H9 (cell line): Measurements from ENCODE around the gene STK32B. TPM values are rescaled to one million over a fixed set of nuclear protein-coding genes. Genes with fewer than 3 reads are reported as not detected.

Experiments used
- DNase-seq: peaks from one replicate; pipeline ENCODE4 v3.0.0-alpha.2; 2017
- H2AFZ ChIP-seq: one replicate; pipeline ENCODE4 v1.6.1; 2013; ENCODE audit warnings: mild to moderate bottlenecking, low read length, control low read depth, moderate library complexity
- H2AK5ac ChIP-seq: 2 replicates; pipeline ENCODE4 v1.6.1; 2013; ENCODE audit warnings: low read length, control low read depth, mixed read lengths; ENCODE audit not compliant: insufficient read length
- H2BK120ac ChIP-seq: one replicate; pipeline ENCODE4 v1.6.1; 2013; ENCODE audit warnings: low read depth, mild to moderate bottlenecking, low read length, control low read depth, inconsistent platforms; ENCODE audit not compliant: poor library complexity, severe bottlenecking
- H2BK12ac ChIP-seq: 2 replicates; pipeline ENCODE4 v1.6.1; 2013; ENCODE audit warnings: low read length, control low read depth, mixed read lengths, low read depth; ENCODE audit not compliant: insufficient read length
- H2BK15ac ChIP-seq: 2 replicates; pipeline ENCODE4 v1.6.1; 2013; ENCODE audit warnings: low read depth, low read length, control low read depth
- H2BK20ac ChIP-seq: one replicate; pipeline ENCODE4 v1.6.1; 2013; ENCODE audit warnings: low read depth, mild to moderate bottlenecking, low read length, control low read depth, inconsistent platforms; ENCODE audit not compliant: poor library complexity, severe bottlenecking
- H2BK5ac ChIP-seq: 2 replicates; pipeline ENCODE4 v1.6.1; 2013; ENCODE audit warnings: low read length, control low read depth, mixed read lengths; ENCODE audit not compliant: insufficient read length
- H3K14ac ChIP-seq: 2 replicates; pipeline ENCODE4 v1.6.1; 2013; ENCODE audit warnings: low read length, control low read depth; ENCODE audit not compliant: insufficient read depth
- H3K18ac ChIP-seq: 2 replicates; pipeline ENCODE4 v1.6.1; 2013; ENCODE audit warnings: low read depth, mild to moderate bottlenecking, mixed read lengths, low read length, control low read depth; ENCODE audit not compliant: insufficient read length
- H3K23ac ChIP-seq: 2 replicates; pipeline ENCODE4 v1.6.1; 2013; ENCODE audit warnings: low read length, control low read depth, mixed read lengths, low read depth; ENCODE audit not compliant: insufficient read length
- H3K23me2 ChIP-seq: 2 replicates; pipeline ENCODE4 v1.6.1; 2013; ENCODE audit warnings: low read depth, mild to moderate bottlenecking, mixed read lengths, low read length, control low read depth; ENCODE audit not compliant: insufficient read length, poor library complexity, severe bottlenecking
- H3K27ac ChIP-seq: 2 replicates; pipeline ENCODE4 v1.5.1; 2013; ENCODE audit warnings: low read length, control low read depth, mixed read lengths, low read depth; ENCODE audit not compliant: insufficient read length
- H3K27me3 ChIP-seq: 2 replicates; pipeline ENCODE4 v1.6.1; 2013; ENCODE audit warnings: low read length, control low read depth, inconsistent platforms; ENCODE audit not compliant: insufficient read depth
- H3K4ac ChIP-seq: 2 replicates; pipeline ENCODE4 v1.6.1; 2013; ENCODE audit warnings: low read depth, mild to moderate bottlenecking, control low read depth, inconsistent platforms, low read length, moderate library complexity
- H3K4me1 ChIP-seq: 2 replicates; pipeline ENCODE4 v1.6.1; 2013; ENCODE audit warnings: low read length, control low read depth, inconsistent platforms; ENCODE audit not compliant: insufficient read depth
- H3K4me2 ChIP-seq: 2 replicates; pipeline ENCODE4 v1.6.1; 2013; ENCODE audit warnings: low read length, control low read depth, mixed read lengths; ENCODE audit not compliant: insufficient read length, insufficient read depth
- H3K56ac ChIP-seq: 2 replicates; pipeline ENCODE4 v1.6.1; 2013; ENCODE audit warnings: low read depth, mild to moderate bottlenecking, mixed read lengths, low read length, control low read depth; ENCODE audit not compliant: insufficient read length
- H3K79me1 ChIP-seq: 2 replicates; pipeline ENCODE4 v1.6.1; 2013; ENCODE audit warnings: low read depth, mild to moderate bottlenecking, moderate library complexity, low read length, control low read depth, inconsistent platforms; ENCODE audit not compliant: insufficient read depth, poor library complexity, severe bottlenecking
- H3K79me2 ChIP-seq: 2 replicates; pipeline ENCODE4 v1.6.1; 2013; ENCODE audit warnings: low read length, control low read depth, inconsistent platforms; ENCODE audit not compliant: insufficient read depth
- H3K9ac ChIP-seq: 2 replicates; pipeline ENCODE4 v1.6.1; 2013; ENCODE audit warnings: low read length, control low read depth, mixed read lengths; ENCODE audit not compliant: insufficient read length; ENCODE audit errors: extremely low read depth
- H3K9me3 ChIP-seq: one replicate; pipeline ENCODE4 v1.6.1; 2013; ENCODE audit warnings: low read depth, low read length, inconsistent platforms; ENCODE audit not compliant: control insufficient read depth
- H3T11ph ChIP-seq: one replicate; pipeline ENCODE4 v1.6.1; 2013; ENCODE audit warnings: mild to moderate bottlenecking, low read length, control low read depth, inconsistent platforms
- H4K20me1 ChIP-seq: one replicate; pipeline ENCODE4 v1.6.1; 2013; ENCODE audit not compliant: control insufficient read depth, insufficient read length, insufficient read depth
- H4K5ac ChIP-seq: 2 replicates; pipeline ENCODE4 v1.6.1; 2013; ENCODE audit warnings: low read depth, mild to moderate bottlenecking, mixed read lengths, low read length, control low read depth; ENCODE audit not compliant: insufficient read length
- H4K8ac ChIP-seq: replicated peaks from 2 replicates; pipeline ENCODE4 v1.6.1; 2013; ENCODE audit warnings: low read length, control low read depth, mixed read lengths, low read depth; ENCODE audit not compliant: insufficient read length
- H4K91ac ChIP-seq: 2 replicates; pipeline ENCODE4 v1.6.1; 2013; ENCODE audit warnings: low read depth, mild to moderate bottlenecking, moderate library complexity, mixed read lengths, low read length, control low read depth; ENCODE audit not compliant: insufficient read length
- H3K27ac Mint-ChIP-seq, 3 experiments: 2 replicates in 2 of 3; 3 replicates in 1 of 3; pipeline ENCODE4 v1.8.0; 2020 to 2021; ENCODE audit warnings: mixed read lengths in 3 of 3, mild to moderate bottlenecking in 1 of 3, moderate library complexity in 1 of 3
- H3K27me3 Mint-ChIP-seq: 2 replicates; pipeline ENCODE4 v1.8.0; 2021; ENCODE audit warnings: low read depth, mild to moderate bottlenecking, moderate library complexity, mixed read lengths
- H3K36me3 Mint-ChIP-seq, 3 experiments: 2 replicates in 2 of 3; 3 replicates in 1 of 3; pipeline ENCODE4 v1.8.0; 2020 to 2021; ENCODE audit warnings: low read depth in 3 of 3, mixed read lengths in 3 of 3; ENCODE audit not compliant: insufficient read depth in 1 of 3
- H3K4me1 Mint-ChIP-seq, 2 experiments: 2 replicates each; pipeline ENCODE4 v1.8.0; 2020; ENCODE audit warnings: mixed read lengths in 2 of 2
- H3K4me3 Mint-ChIP-seq, 2 experiments: 2 replicates in 1 of 2; 3 replicates in 1 of 2; pipeline ENCODE4 v1.8.0; 2020 to 2021; ENCODE audit warnings: mild to moderate bottlenecking in 2 of 2, mixed read lengths in 2 of 2, moderate library complexity in 1 of 2
- H3K9me3 Mint-ChIP-seq, 2 experiments: 2 replicates in 1 of 2; 3 replicates in 1 of 2; pipeline ENCODE4 v1.8.0; 2020; ENCODE audit warnings: mild to moderate bottlenecking in 2 of 2, mixed read lengths in 2 of 2, moderate library complexity in 1 of 2
- WGBS: extraction: QIAGEN DNeasy Blood & Tissue Kit; methylation state at CpG from one replicate; pipeline ENCODE4 v1.1.7; 2013; ENCODE audit warnings: missing lambda C conversion rate, low lambda C conversion rate, mixed read lengths; ENCODE audit not compliant: insufficient read length; ENCODE audit errors: extremely low coverage; 5-methylcytosine and 5-hydroxymethylcytosine counted together
- total RNA-seq: library from RNA; stranded (reverse); gene quantifications from 2 replicates; pipeline ENCODE4 v1.2.1, GENCODE V29; 2021
- TF ChIP-seq, protein P1 (sequence below): fragments of 200-600 bp; sonication (generic); conservative IDR thresholded peaks from 3 replicates; pipeline ENCODE4 v1.8.0; 2021; ENCODE audit warnings: antibody characterized with exemption, mild to moderate bottlenecking

Gene STK32B
- total RNA-seq, 1 experiment from 2014 or later = 1.0 TPM

DNA sequence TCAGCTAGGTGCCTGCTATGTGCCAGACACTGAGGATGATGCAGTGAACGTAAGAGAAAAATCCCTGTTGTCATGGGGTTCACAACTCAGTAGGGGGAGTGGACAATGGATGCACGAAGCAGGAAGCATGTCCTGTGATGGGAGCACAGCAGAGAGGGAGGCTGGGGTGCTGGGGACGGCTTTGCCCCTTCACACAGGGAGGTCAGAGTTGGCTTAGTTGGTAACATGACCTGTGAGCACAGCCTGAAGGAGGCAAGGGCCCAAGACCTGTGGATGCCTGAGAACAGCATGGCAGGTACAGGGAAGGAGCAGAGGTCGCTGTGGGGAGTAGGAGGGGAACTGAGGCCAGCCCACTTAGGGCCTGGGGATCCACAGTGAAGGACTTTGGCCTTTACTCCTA lies 109.4 kb downstream of the STK32B start:
- H2BK20ac ChIP-seq = no peak overlapping the region
- WGBS = no CpG with 5 or more reads among the region's 4 CpGs
- no peaks in the 10 kb centered on the region for H3K79me1 ChIP-seq

More for the DNA sequence above, 109.4 kb downstream of the STK32B start:
- H2BK15ac ChIP-seq = no peak overlapping the region
- no peaks in the 10 kb centered on the region for H3K27me3 ChIP-seq
- H3K18ac ChIP-seq = no peak overlapping the region
- H3K4me1 Mint-ChIP-seq = peaks cover 21 to 25% of the 10 kb centered on the region in 2 experiments
- no peak overlapping the region for H3T11ph ChIP-seq
- no peaks in the 10 kb centered on the region for H3K9me3 ChIP-seq
- H3K27me3 Mint-ChIP-seq = peaks cover 13% of the 10 kb centered on the region
- H4K91ac ChIP-seq = no peak overlapping the region
- DNase-seq = peak; percentile 13
- H4K8ac ChIP-seq = no peak overlapping the region
- H3K4me3 Mint-ChIP-seq = no peak overlapping the region
- H2AFZ ChIP-seq = no peak overlapping the region
- H3K27ac Mint-ChIP-seq = no peak overlapping the region
- no peak overlapping the region for H3K9ac ChIP-seq
- H3K23me2 ChIP-seq = no peaks in the 10 kb centered on the region
- no peak overlapping the region for H3K4ac ChIP-seq
- TF ChIP-seq, protein P1, sequence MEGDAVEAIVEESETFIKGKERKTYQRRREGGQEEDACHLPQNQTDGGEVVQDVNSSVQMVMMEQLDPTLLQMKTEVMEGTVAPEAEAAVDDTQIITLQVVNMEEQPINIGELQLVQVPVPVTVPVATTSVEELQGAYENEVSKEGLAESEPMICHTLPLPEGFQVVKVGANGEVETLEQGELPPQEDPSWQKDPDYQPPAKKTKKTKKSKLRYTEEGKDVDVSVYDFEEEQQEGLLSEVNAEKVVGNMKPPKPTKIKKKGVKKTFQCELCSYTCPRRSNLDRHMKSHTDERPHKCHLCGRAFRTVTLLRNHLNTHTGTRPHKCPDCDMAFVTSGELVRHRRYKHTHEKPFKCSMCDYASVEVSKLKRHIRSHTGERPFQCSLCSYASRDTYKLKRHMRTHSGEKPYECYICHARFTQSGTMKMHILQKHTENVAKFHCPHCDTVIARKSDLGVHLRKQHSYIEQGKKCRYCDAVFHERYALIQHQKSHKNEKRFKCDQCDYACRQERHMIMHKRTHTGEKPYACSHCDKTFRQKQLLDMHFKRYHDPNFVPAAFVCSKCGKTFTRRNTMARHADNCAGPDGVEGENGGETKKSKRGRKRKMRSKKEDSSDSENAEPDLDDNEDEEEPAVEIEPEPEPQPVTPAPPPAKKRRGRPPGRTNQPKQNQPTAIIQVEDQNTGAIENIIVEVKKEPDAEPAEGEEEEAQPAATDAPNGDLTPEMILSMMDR = no peak
- no peak overlapping the region for H3K14ac ChIP-seq
- H3K4me2 ChIP-seq = no peak overlapping the region
- H3K79me2 ChIP-seq = no peaks in the 10 kb centered on the region
- no peak overlapping the region for H4K5ac ChIP-seq
- H4K20me1 ChIP-seq = peaks cover 2% of the 10 kb centered on the region
- no peak overlapping the region for H3K23ac ChIP-seq
- H3K56ac ChIP-seq = no peak overlapping the region
- H2BK12ac ChIP-seq = no peak overlapping the region
- H3K27ac ChIP-seq = no peak overlapping the region
- H3K36me3 Mint-ChIP-seq = no peaks in the 10 kb centered on the region; a peak in 1 of 7 replicates
- H2AK5ac ChIP-seq = no peak overlapping the region
- H2BK120ac ChIP-seq = no peak overlapping the region
- no peaks in the 10 kb centered on the region for H3K4me1 ChIP-seq
- no peaks in the 10 kb centered on the region; a peak in 1 of 5 replicates for H3K9me3 Mint-ChIP-seq
- no peak overlapping the region for H2BK5ac ChIP-seq
